ENCODE results near the gene PIP5KL1.

DNA sequence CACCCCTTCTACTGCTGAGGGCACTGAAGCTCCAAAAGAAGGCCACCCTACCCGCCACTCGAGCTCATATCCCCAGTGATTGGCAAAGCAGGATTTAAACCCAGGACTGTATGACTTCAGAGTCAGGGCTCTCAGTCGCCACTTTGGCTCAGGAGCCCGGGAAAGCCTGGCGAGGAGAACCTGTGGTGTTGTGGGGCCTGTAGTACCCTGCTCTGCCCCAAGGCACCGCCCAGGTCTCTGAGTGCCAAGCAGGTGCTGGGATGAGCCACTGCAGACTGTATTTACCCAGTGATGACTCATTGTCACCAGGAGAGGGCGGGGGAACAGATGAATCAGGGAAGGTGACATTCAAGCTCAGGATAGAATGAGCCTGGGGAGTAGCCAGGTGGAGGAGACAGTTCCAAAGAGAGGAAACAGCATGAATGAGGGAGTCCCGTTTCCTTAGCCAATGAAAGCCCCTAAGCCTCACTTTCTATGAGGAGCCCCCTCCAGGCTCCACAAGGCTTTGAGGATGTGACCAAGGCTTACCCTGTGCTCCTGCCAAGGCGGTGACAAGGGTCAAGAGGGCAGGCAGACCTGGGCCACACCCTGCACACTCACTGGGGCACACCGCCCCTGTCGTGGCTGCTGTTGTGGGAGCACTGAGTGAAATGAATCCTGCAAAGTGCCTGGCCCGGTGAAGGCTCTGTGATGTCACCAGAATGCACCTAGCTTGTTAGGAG, 24.9 kb upstream of the PIP5KL1 start:
- TF ChIP-seq TAF1 (IDR thresholded peaks at IDR 0.05; ENCODE audit: low read depth, low read length) (no peak), POLR2A (IDR thresholded peaks at IDR 0.05; ENCODE audit: low read depth, low read length) (no peak), POLR2AphosphoS5 (IDR thresholded peaks at IDR 0.05; ENCODE audit: low read depth, low read length) (no peak)
